HG02678 (cell line): ENCODE data around the gene PRR16.

Experiments used
- ATAC-seq: cut with Tn5 transposase; IDR thresholded peaks from one replicate; pipeline ENCODE4 v1.9.1; 2021; ENCODE audit warnings: mild to moderate bottlenecking, moderate library complexity; ENCODE audit not compliant: unreplicated experiment

Gene PRR16

GRCh38 chr5:120512791-120513650 is 48.9 kb downstream of the PRR16 start:
- no peak for ATAC-seq

DNA sequence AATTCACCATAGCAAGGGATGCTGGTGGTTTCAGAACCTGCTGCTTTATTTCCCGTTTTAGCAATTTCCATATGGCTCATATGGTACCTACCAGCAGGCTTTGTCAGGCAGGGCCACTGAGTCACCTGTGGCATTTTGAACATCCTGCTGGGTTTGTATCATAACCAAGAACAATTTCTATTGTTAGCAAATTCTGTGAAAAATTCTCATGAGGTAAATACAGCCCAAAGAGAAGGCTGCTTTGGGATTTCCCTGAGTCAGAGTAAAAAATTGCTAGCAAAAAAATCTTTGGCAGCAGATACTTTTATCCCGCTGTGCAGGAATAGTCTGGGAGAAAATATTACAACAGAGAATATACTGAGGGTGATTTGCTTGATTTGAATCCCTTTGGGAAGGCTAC is 52.7 kb downstream of the PRR16 start:
- no peak for ATAC-seq

- ATAC-seq: no peak
These were observed 53.6 kb downstream of the PRR16 start for GRCh38 chr5:120517607-120518252.

DNA sequence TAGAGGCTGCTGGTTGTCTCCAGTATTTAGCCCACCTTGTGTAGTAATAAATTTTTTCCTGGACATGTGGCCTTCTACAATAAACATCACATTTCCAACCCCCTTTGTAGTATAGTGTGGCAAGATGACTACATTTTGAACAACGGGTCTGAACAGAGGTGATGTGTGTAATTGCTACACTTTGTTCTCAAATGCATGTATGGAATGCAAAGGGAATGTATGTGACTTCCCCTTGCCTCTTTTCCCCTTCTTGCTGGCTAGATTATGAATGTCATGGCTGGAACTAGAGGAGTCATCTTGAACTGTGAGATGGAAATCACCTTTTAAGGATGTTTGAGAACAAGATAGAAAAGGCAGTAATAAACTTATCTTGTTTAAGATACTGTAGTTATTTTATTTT is 54.5 kb downstream of the PRR16 start:
- ATAC-seq: no peak

GRCh38 chr5:120527251-120527650 is 63.2 kb downstream of the PRR16 start:
- ATAC-seq: no peak

GRCh38 chr5:120528609-120529008 is 64.5 kb downstream of the PRR16 start:
- ATAC-seq: no peak

- no peak for ATAC-seq
These were observed 65.3 kb downstream of the PRR16 start for GRCh38 chr5:120529386-120529785.

GRCh38 chr5:120531215-120531614 is 67.1 kb downstream of the PRR16 start:
- no peak for ATAC-seq

- ATAC-seq: no peak
These were observed 68.7 kb downstream of the PRR16 start for GRCh38 chr5:120532835-120533234.

GRCh38 chr5:120533581-120533980 is 69.5 kb downstream of the PRR16 start:
- no peak for ATAC-seq

- ATAC-seq: no peak
These were observed 71.8 kb downstream of the PRR16 start for GRCh38 chr5:120535900-120536299.

DNA sequence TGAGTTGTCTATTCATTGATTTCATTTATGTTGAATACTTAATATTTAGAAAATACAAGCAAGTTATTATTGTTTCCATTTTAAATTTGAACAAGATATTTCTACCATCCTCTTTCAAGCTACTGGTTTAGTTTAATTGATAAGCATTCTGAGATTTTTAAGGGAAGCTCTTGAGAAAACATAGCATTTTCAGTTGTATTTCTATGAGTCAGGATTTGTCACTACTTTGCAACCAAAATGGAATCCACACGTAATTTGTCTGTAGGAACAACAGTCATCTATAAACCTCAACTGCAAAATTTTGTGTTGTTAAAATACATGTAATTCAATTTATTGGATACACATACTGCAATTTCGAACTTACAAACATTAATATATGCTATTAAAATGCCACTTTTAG is 74.0 kb downstream of the PRR16 start:
- ATAC-seq: no peak

DNA sequence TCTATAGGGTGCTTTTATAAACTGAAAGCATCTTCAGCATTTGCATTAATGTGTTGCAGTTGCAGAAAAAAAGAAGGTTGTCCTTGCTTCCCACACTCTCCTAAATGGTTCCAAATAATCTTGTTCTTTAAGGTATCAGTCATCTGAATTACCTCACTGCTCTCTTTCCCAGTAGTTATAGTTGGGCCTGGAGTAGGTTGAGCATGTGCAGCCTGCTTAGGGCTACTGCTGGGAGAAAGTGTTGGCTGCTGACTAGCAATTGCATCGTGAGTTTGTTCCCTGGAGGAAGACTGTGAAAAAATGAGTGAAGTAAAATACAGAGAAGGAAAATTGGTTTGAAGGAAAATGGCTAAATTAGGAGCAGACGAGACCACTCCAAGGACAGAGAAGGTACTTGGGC is 74.5 kb downstream of the PRR16 start:
- no peak for ATAC-seq

DNA sequence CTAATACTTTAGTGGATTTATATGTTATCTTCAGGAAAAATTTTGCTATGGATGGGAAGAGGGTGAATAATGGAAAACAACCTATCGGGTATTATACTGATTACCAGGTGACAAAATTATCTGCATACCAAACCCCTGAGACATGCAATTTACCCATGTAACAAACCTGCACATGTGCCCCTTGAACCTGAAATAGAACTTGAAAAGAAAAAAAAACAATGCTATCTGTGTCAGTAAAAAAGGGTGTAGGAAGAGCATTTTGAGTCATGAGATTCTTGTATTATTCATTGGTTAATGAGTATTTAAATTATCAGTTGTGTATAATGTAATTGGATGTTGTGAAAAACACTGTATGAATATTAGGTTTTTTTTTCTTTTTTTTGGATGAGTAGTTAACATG is 75.4 kb downstream of the PRR16 start:
- ATAC-seq: no peak

GRCh38 chr5:120540097-120540496 is 76.0 kb downstream of the PRR16 start:
- ATAC-seq: no peak

DNA sequence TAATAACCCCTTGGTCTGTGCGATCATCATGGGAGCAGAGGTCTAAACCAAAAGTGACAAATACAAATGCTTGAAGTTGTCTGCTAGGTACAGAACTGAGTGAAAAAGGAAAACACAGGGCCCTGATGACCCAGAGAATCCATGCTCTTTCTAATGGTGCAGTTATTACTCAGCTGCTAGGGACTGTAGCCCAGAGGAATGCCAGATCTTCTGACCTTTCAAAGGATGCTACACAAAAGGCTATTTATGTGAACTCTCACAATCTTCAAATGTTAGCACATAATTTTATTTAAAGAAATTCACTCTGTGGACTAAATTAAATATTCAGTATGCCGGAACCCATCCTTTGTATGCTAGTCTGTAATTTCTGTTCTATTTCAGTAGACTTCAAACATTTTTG is 79.9 kb downstream of the PRR16 start:
- ATAC-seq: no peak

DNA sequence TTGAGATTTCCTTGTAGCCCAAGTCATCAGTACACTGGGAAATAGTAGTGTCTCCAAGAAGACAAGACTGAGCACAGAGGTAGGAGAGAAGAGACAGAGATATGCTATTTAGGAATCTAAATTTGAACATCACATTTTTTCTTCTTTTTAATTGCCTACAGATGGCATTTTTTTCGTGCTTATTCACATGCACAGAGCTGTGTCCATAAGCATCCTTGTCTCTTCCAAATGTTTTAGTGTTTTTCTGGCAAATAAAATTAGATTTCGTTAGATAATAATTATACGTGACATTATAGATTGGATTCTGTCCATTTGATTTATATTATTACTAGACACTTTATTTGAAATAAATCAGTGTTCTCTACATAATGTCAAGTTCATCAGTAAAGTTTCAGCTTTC is 80.9 kb downstream of the PRR16 start:
- ATAC-seq: no peak

GRCh38 chr5:120545951-120546350 is 81.9 kb downstream of the PRR16 start:
- ATAC-seq: no peak

GRCh38 chr5:120546922-120547321 is 82.8 kb downstream of the PRR16 start:
- no peak for ATAC-seq

- ATAC-seq: no peak
These were observed 86.3 kb downstream of the PRR16 start for GRCh38 chr5:120550358-120550757.

DNA sequence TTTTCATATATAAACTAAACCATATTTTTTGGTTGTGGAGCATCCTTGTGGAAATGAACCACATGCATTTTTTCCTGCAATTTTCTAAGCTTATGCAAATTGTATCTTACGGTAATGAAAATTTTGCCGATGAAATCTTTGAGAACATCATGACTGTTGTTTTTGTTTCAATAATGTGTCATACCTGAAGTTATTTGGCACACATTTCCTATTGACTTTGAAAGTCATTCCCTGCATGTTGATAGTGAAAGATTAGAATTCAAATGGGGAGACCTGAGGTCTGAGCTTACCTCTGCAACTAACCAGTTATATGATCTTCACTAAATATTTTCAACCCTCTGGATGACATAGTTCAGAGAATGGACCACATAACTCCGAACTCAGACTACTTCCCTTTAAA is 88.5 kb downstream of the PRR16 start:
- no peak for ATAC-seq

DNA sequence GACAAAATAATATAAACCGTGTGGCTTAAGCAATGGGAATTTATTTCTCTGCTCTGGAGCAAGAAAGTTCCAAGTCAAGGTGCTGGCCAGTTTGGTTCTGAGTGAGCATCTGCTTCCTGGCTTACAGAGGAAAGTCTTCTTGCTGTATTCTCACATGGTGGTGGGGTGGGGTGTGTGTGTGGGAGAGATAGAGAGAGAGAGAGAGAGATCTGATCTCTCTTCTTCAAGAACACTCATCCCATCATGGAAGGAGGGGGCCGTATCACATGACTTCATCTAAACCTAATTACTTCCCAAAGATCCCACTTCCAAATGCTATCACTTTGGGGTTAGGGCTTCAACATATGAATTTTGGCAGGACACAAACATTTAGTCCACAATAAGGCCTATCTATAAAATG is 91.2 kb downstream of the PRR16 start:
- no peak for ATAC-seq

- no peak for ATAC-seq
These were observed 99.9 kb downstream of the PRR16 start for GRCh38 chr5:120564013-120564412.
